Gastroesophageal sphincter (tissue), 4 donors: ENCODE data around the gene NANOG. TPM values are rescaled to one million over a fixed set of nuclear protein-coding genes. Genes with fewer than 3 reads are reported as not detected.
"Not testable (repeated sequence)": the region's sequence is repeated elsewhere in the genome, so short reads cannot be mapped to it uniquely, and the experiment has no call there.

Source experiments
- ATAC-seq: fragments of 150-250 bp; one replicate; pipeline ENCODE4 v1.9.1; 2016; ENCODE audit warnings: mild to moderate bottlenecking, moderate library complexity
- H3K27ac ChIP-seq, 4 donors: fragments of 200-600 bp; sonication (generic) in 3 of 4; 1 replicate in 3 of 4; 2 replicates in 1 of 4; pipeline ENCODE4 v1.5.1; 2016 to 2019
- H3K27me3 ChIP-seq: fragments of 200-600 bp; sonication (generic); one replicate; pipeline ENCODE4 v1.5.1; 2019
- H3K36me3 ChIP-seq, 2 donors: fragments of 200-600 bp; sonication (generic); one replicate each; pipeline ENCODE4 v1.5.1; 2019; ENCODE audit warnings: control low read depth in 1 of 2
- H3K4me1 ChIP-seq, 3 donors: fragments of 200-600 bp; sonication (generic); 1 replicate in 2 of 3; 2 replicates in 1 of 3; pipeline ENCODE4 v1.5.1; 2016 to 2019; ENCODE audit warnings: control low read depth in 2 of 3
- H3K4me3 ChIP-seq, 2 donors: fragments of 200-600 bp; sonication (generic); one replicate each; pipeline ENCODE4 v1.5.1; 2019; ENCODE audit warnings: mild to moderate bottlenecking in 1 of 2, moderate library complexity in 1 of 2
- H3K9me3 ChIP-seq, 3 donors: fragments of 200-600 bp; sonication (generic); one replicate each; pipeline ENCODE4 v1.5.1; 2017 to 2019; ENCODE audit warnings: control low read depth in 2 of 3
- CTCF ChIP-seq, 4 experiments: fragments of 200-600 bp in 2 of 4; fragments of 450-650 bp in 2 of 4; sonication (generic) in 1 of 4; IDR thresholded peaks; one replicate each; pipeline ENCODE4 v1.5.1; 2017 to 2019; ENCODE audit warnings: antibody characterized with exemption in 4 of 4, mild to moderate bottlenecking in 2 of 4, moderate library complexity in 2 of 4
- EP300 ChIP-seq: sonication (generic); formaldehyde crosslinking; IDR thresholded peaks from one replicate; pipeline ENCODE4 v1.6.1; 2017; ENCODE audit warnings: antibody characterized with exemption, mild to moderate bottlenecking
- POLR2A ChIP-seq, 2 donors: fragments of 450-650 bp; IDR thresholded peaks; one replicate each; pipeline ENCODE4 v1.6.1; 2017; ENCODE audit warnings: antibody characterized with exemption in 2 of 2, mild to moderate bottlenecking in 2 of 2, moderate library complexity in 1 of 2
- POLR2AphosphoS5 ChIP-seq: sonication (generic); formaldehyde crosslinking; IDR thresholded peaks from one replicate; pipeline ENCODE4 v1.6.1; 2017; ENCODE audit warnings: antibody characterized with exemption
- WGBS, 2 donors: methylation state at CpG; one replicate each; pipeline ENCODE4 v1.1.5; 2018; ENCODE audit warnings: low coverage in 1 of 2; 5-methylcytosine and 5-hydroxymethylcytosine counted together
- total RNA-seq, 4 donors: library from RNA; depleted of rRNA; stranded (reverse); fragments of >200 nt; gene quantifications; one replicate each; pipeline ENCODE4 v1.1.0, GENCODE V29; 2016

NANOG gene
- total RNA-seq, 4 donors from 2014 or later = 0.08 to 2.3 (median 0.47) TPM; not detected in 1

- no peak for ATAC-seq
- 54 to 77% methylated on average over 5 of the region's 5 CpGs for WGBS, 2 donors
- Histone ChIP-seq H3K4me3 (no peak overlapping the region), H3K27me3 (no peaks in the 10 kb centered on the region), H3K4me1 (no peaks in the 10 kb centered on the region), H3K9me3 (no peaks in the 10 kb centered on the region), H3K27ac (no peak overlapping the region), H3K36me3 (no peaks in the 10 kb centered on the region)
- no peak for TF ChIP-seq POLR2A (IDR thresholded peaks at IDR 0.05)
- TF ChIP-seq CTCF (IDR thresholded peaks at IDR 0.05) = no peak
- no peak for TF ChIP-seq POLR2AphosphoS5
- no peak for TF ChIP-seq EP300
Measured at GRCh38 chr12:7835766-7836165, 46.6 kb downstream of the NANOG start.

- WGBS, 2 donors = 79% methylated on average over 5 to 6 of the region's 6 CpGs
- no peak for ATAC-seq
Measured at GRCh38 chr12:7837366-7837765, 48.2 kb downstream of the NANOG start.

GRCh38 chr12:7839226-7839625, 50.0 kb downstream of the NANOG start:
- not testable (repeated sequence) for H3K27ac ChIP-seq, H3K27me3 ChIP-seq, H3K9me3 ChIP-seq, H3K4me1 ChIP-seq, ATAC-seq, H3K4me3 ChIP-seq, H3K36me3 ChIP-seq
- WGBS, 2 donors = 10% methylated on average over 7 of the region's 10 CpGs; no CpG with 5 or more reads in 1 of the 2 donors

More at GRCh38 chr12:7837366-7837765, 48.2 kb downstream of the NANOG start:
- no peaks in the 10 kb centered on the region for H3K36me3 ChIP-seq
- no peaks in the 10 kb centered on the region for H3K9me3 ChIP-seq
- TF ChIP-seq POLR2A (IDR thresholded peaks at IDR 0.05) = no peak
- no peak for TF ChIP-seq POLR2AphosphoS5
- no peak for TF ChIP-seq EP300
- no peak for TF ChIP-seq CTCF (IDR thresholded peaks at IDR 0.05)
- H3K4me3 ChIP-seq = no peak overlapping the region
- H3K27me3 ChIP-seq = no peaks in the 10 kb centered on the region
- no peak overlapping the region for H3K27ac ChIP-seq
- no peaks in the 10 kb centered on the region for H3K4me1 ChIP-seq

GRCh38 chr12:7839848-7840247, 50.6 kb downstream of the NANOG start:
- H3K4me3 ChIP-seq, H3K27ac ChIP-seq, H3K27me3 ChIP-seq, ATAC-seq, H3K36me3 ChIP-seq, H3K4me1 ChIP-seq, H3K9me3 ChIP-seq: not testable (repeated sequence)
- 72 to 90% methylated on average over 2 to 6 of the region's 7 CpGs for WGBS, 2 donors

- ATAC-seq, H3K27ac ChIP-seq, H3K36me3 ChIP-seq, H3K4me3 ChIP-seq, H3K9me3 ChIP-seq, H3K27me3 ChIP-seq, H3K4me1 ChIP-seq: not testable (repeated sequence)
- WGBS, 2 donors = 90 to 100% methylated on average over 6 to 9 of the region's 9 CpGs
Measured at GRCh38 chr12:7842444-7842843, 53.2 kb downstream of the NANOG start.

GRCh38 chr12:7843149-7843548, 53.9 kb downstream of the NANOG start:
- not testable (repeated sequence) for H3K27ac ChIP-seq, H3K27me3 ChIP-seq, H3K36me3 ChIP-seq, H3K4me1 ChIP-seq, ATAC-seq, H3K9me3 ChIP-seq, H3K4me3 ChIP-seq
- 50% methylated on average over 3 of the region's 8 CpGs; no CpG with 5 or more reads in 1 of the 2 donors for WGBS, 2 donors

GRCh38 chr12:7843583-7843982, 54.4 kb downstream of the NANOG start:
- H3K27ac ChIP-seq, H3K27me3 ChIP-seq, H3K36me3 ChIP-seq, H3K9me3 ChIP-seq, H3K4me3 ChIP-seq, ATAC-seq, H3K4me1 ChIP-seq: not testable (repeated sequence)
- 60 to 100% methylated on average over 1 of the region's 9 CpGs for WGBS, 2 donors

- no peak for TF ChIP-seq CTCF (IDR thresholded peaks at IDR 0.05)
- TF ChIP-seq POLR2A (IDR thresholded peaks at IDR 0.05) = no peak
- TF ChIP-seq EP300 = no peak
- no peak for TF ChIP-seq POLR2AphosphoS5
- WGBS, 2 donors = 41 to 50% methylated on average over 4 to 5 of the region's 5 CpGs
- Histone ChIP-seq H3K27ac (no peak overlapping the region), H3K27me3 (peaks cover under 1% of the 10 kb centered on the region), H3K4me3 (no peak overlapping the region), H3K36me3 (no peaks in the 10 kb centered on the region), H3K4me1 (peaks cover 0 to 9% (median 0%) of the 10 kb centered on the region in 3 donors), H3K9me3 (no peaks in the 10 kb centered on the region)
- ATAC-seq = no peak
Measured at GRCh38 chr12:7844116-7844515, 54.9 kb downstream of the NANOG start.

- not testable (repeated sequence) for H3K36me3 ChIP-seq, H3K4me3 ChIP-seq, H3K4me1 ChIP-seq, H3K9me3 ChIP-seq, H3K27ac ChIP-seq
- ATAC-seq = peak; percentile 41
- peaks cover 26% of the 10 kb centered on the region for H3K27me3 ChIP-seq
- WGBS, 2 donors = 10% methylated on average over 3 of the region's 4 CpGs; no CpG with 5 or more reads in 1 of the 2 donors
Measured at GRCh38 chr12:7847226-7848097, 58.3 kb downstream of the NANOG start.

GRCh38 chr12:7848098-7848422, 58.9 kb downstream of the NANOG start:
- not testable (repeated sequence) for H3K27ac ChIP-seq, H3K4me3 ChIP-seq, H3K9me3 ChIP-seq, H3K4me1 ChIP-seq, H3K36me3 ChIP-seq
- peaks cover 26% of the 10 kb centered on the region for H3K27me3 ChIP-seq
- peak; percentile 28 for ATAC-seq
- 6% methylated on average over 2 of the region's 2 CpGs; no CpG with 5 or more reads in 1 of the 2 donors for WGBS, 2 donors
